Duodenal mucosa (tissue), 2 donors: ENCODE measurements around the gene GATAD1.
"Not testable (repeated sequence)": the region's sequence is repeated elsewhere in the genome, so short reads cannot be mapped to it uniquely, and the experiment has no call there.

Experiments
- H3K27ac ChIP-seq: one replicate; pipeline ENCODE4 v1.7.0; 2013; ENCODE audit warnings: low read depth, low read length
- H3K27me3 ChIP-seq, 2 donors: one replicate each; pipeline ENCODE4 v1.7.0; 2013; ENCODE audit warnings: low read length in 2 of 2, control low read depth in 1 of 2; ENCODE audit not compliant: insufficient read depth in 2 of 2, control insufficient read depth in 1 of 2
- H3K36me3 ChIP-seq, 2 donors: one replicate each; pipeline ENCODE4 v1.7.0; 2013; ENCODE audit warnings: low read length in 2 of 2, control low read depth in 1 of 2; ENCODE audit not compliant: insufficient read depth in 2 of 2, control insufficient read depth in 1 of 2
- H3K4me1 ChIP-seq, 2 donors: one replicate each; pipeline ENCODE4 v1.7.0; 2013; ENCODE audit warnings: low read length in 2 of 2, control low read depth in 1 of 2; ENCODE audit not compliant: insufficient read depth in 2 of 2, control insufficient read depth in 1 of 2
- H3K4me3 ChIP-seq, 2 donors: one replicate each; pipeline ENCODE4 v1.7.0; 2013; ENCODE audit warnings: low read length in 2 of 2, low read depth in 1 of 2
- H3K9ac ChIP-seq, 2 donors: one replicate each; pipeline ENCODE4 v1.7.0; 2013; ENCODE audit warnings: low read length in 2 of 2, low read depth in 1 of 2
- H3K9me3 ChIP-seq, 2 donors: one replicate each; pipeline ENCODE4 v1.7.0; 2013; ENCODE audit warnings: low read length in 2 of 2, control low read depth in 1 of 2; ENCODE audit not compliant: control insufficient read depth in 1 of 2

Gene GATAD1, protein sequence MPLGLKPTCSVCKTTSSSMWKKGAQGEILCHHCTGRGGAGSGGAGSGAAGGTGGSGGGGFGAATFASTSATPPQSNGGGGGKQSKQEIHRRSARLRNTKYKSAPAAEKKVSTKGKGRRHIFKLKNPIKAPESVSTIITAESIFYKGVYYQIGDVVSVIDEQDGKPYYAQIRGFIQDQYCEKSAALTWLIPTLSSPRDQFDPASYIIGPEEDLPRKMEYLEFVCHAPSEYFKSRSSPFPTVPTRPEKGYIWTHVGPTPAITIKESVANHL

DNA sequence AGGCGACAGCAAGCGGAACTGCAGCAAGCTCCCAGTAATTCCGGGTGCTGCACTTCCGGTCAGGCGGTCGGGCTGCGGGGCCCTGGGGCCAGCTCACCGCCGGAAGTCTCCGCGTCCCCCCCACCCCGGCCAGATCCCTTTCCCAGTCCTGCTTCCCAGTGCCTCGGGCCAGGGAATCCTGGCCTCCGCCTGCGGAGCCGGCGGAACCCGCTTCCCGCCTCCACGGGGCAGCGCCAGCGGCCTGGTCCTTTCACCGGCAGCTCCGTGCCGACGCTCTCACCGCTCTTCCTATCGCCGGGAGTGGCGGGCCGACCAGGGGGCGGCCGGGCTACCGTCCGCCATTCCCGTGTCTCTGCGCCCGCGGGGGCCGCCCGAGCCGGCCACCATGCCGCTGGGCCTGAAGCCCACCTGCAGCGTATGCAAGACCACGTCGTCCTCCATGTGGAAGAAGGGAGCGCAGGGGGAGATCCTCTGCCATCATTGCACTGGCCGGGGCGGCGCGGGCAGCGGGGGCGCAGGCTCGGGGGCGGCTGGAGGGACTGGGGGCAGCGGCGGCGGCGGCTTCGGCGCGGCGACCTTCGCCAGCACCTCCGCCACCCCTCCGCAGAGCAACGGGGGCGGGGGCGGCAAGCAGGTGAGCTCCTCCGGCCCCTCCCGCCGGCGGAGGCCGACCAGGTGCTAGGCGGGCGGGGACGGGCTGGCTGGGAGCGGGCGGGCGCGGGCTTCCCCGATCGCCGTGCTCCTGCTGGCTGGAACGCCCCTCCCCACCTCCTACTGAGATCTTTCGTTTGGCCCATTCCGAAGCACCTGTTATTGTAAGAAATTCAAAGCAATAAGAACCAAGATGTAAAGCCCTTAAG lies at the start of gene GATAD1:
GATAD1 (plus strand) TSS at position 138 of the 860 bp plus-strand sequence; CDS start at position 386, 248 bp downstream.
- H3K36me3 ChIP-seq: peaks cover 20 to 27% of the 10 kb centered on the region in 2 donors
- H3K27me3 ChIP-seq: no peaks in the 10 kb centered on the region
- H3K9ac ChIP-seq: peak within 1 kb of the TSS; percentile 80 to 91
- H3K9me3 ChIP-seq: no peaks in the 10 kb centered on the region
- H3K4me3 ChIP-seq: peak within 1 kb of the TSS; percentile 84 to 86
- peak within 1 kb of the TSS; percentile 90 for H3K27ac ChIP-seq
- peaks cover 4 to 9% of the 10 kb centered on the region in 2 donors for H3K4me1 ChIP-seq

DNA sequence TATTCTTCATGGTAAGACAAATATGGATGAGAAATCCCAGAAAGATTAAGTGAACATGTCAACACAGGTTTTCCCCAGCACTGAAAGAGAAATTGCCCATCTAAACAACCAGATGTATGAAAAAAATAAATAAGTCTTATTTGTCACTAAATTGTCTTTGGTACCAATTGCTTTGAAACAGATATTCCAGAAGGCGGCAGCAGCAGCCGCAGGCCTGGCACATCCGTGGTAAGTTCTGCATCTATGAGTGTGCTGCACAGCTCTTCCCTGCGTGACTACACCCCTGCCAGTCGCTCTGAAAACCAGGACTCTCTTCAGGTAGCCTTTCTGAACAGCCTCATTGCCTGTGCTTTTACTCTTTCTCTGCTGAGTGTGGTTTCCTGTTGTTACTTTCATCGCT lies 49.7 kb upstream of the GATAD1 start:
- no peaks in the 10 kb centered on the region for H3K27me3 ChIP-seq
- H3K4me1 ChIP-seq: no peaks in the 10 kb centered on the region
- no peak overlapping the region for H3K9ac ChIP-seq
- H3K36me3 ChIP-seq: peaks cover 12 to 34% of the 10 kb centered on the region in 2 donors
- H3K4me3 ChIP-seq: no peak overlapping the region
- H3K9me3 ChIP-seq: no peaks in the 10 kb centered on the region
- no peak overlapping the region for H3K27ac ChIP-seq

DNA sequence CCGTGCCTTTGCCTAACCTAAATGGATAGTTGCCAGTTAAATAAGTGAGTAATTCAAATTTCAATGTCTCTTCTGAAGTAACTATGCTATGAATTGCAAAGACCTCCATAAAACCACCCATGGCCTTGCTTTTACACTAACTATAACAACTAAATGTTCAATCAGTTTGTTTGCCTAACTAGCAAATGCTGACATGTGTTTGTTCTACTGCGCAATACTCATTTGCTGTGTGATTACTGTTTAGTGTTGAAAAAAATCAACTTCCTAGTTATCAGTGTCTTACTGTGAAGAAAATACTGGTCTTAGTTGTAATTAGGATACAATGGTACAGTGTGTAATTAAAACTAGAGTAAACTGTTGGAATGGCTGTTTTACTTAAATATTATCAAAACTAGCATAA lies 47.3 kb upstream of the GATAD1 start:
- Histone ChIP-seq H3K4me1 (no peaks in the 10 kb centered on the region), H3K9ac (no peak overlapping the region), H3K9me3 (no peaks in the 10 kb centered on the region), H3K27ac (no peak overlapping the region), H3K4me3 (no peak overlapping the region), H3K36me3 (peaks cover 17 to 31% of the 10 kb centered on the region in 2 donors), H3K27me3 (no peaks in the 10 kb centered on the region)

DNA sequence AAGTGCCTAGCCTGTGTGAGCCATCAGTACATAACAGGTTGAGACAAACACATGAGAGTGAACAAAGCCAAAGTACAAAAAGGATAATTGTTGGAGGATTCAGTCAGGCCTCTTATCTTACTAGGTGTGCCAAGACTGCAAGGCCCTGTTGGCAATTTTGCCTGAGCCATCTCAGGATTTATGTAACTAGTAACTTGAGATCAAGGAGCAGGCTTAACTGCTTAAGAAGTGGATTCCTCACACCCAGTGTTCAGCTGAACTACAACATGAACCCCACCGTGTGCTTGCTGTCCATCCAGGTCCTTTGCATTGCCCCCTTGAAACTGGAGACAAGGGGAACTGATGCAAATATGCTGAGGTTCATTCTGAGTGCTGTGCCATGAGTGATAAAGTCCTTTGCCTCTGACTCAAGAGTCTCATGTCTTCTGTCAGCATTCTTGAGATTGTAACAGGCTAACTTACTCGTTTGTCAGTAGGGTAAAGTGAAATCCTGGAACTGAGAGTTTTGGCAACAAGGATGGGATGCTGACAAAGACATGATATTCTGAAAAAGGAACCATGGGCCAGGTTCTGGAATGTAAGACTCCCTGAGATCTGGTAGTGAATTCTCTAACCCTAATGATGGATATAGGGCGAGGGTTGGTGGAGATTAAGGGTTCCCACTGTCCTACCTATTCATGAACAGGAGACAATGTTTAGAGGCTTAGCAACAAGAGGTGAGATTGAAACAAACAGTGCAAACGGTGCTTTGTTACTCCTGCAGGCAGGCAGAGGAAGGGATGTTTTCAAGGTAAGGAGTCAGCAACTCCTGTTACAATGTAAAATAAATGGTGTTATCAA lies 44.1 kb upstream of the GATAD1 start:
- Histone ChIP-seq H3K4me1 (no peaks in the 10 kb centered on the region), H3K27me3 (no peaks in the 10 kb centered on the region), H3K9ac (no peak overlapping the region), H3K9me3 (no peaks in the 10 kb centered on the region), H3K4me3 (no peak overlapping the region), H3K36me3 (peaks cover 11 to 13% of the 10 kb centered on the region in 2 donors), H3K27ac (no peak overlapping the region)

DNA sequence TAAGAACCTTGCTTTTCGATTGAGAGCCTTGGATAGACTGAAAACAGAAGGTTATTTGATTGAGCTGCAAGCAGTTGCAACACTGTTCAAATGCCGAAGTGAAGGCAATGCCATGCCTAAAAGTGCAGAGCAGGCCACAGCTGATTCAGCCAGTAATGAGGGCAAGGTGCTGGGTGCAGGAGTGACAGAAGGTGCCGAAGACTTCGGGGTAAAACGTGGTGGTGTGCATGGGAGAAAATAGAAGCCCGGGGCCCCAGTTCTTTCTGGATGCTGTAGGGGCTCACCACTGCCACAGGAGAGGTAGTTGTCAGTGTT lies 43.6 kb upstream of the GATAD1 start:
- H3K9me3 ChIP-seq: no peaks in the 10 kb centered on the region
- no peak overlapping the region for H3K27ac ChIP-seq
- H3K27me3 ChIP-seq: no peaks in the 10 kb centered on the region
- peaks cover 5 to 7% of the 10 kb centered on the region in 2 donors for H3K36me3 ChIP-seq
- H3K9ac ChIP-seq: no peak overlapping the region
- no peak overlapping the region for H3K4me3 ChIP-seq
- no peaks in the 10 kb centered on the region for H3K4me1 ChIP-seq

DNA sequence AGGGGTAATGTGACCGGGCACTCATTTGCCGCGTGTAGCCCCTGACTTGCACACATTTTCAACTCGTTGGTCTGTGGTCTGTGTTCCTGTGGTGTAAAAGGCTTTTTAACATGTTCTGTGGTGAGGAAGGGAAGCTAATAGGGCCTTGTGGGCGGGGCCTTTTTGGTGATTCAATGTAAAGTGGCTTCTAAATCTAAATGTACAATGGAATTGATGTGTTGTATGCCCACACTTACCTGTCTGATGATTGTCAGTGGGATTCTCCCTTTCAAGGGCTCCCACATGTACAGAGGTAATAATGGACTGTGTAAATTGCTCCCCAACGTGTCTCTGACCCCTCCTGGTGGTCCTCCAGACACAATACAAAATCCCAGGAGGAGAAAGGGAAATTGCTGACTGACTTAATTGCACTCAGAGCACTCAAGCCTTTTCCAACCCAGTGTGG lies 43.1 kb upstream of the GATAD1 start:
- Histone ChIP-seq H3K9me3 (no peaks in the 10 kb centered on the region), H3K9ac (no peak overlapping the region), H3K4me1 (no peaks in the 10 kb centered on the region), H3K27ac (no peak overlapping the region), H3K36me3 (peaks cover 5% of the 10 kb centered on the region in 2 donors), H3K27me3 (no peaks in the 10 kb centered on the region), H3K4me3 (no peak overlapping the region)

DNA sequence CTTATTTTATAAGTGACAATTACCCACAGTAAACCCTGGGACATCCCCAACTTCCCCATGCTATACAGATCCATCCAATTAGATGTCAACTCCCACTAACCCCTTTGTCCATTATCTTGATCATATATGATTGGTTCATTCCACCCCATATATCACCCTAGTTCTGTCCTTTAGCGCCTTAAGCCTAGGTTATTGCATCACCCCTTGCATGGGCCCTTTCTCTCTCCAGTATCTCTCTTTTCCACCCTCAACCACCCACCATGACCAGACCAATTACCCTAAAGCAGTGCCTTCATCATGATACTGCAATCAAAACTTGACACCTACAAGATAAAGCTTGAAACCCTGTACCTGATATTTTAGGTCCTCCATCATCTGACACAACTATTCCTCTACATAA lies 37.9 kb upstream of the GATAD1 start:
- Histone ChIP-seq H3K36me3 (no peaks in the 10 kb centered on the region), H3K4me3 (no peak overlapping the region), H3K27me3 (no peaks in the 10 kb centered on the region), H3K4me1 (no peaks in the 10 kb centered on the region), H3K27ac (no peak overlapping the region), H3K9me3 (no peaks in the 10 kb centered on the region), H3K9ac (no peak overlapping the region)

DNA sequence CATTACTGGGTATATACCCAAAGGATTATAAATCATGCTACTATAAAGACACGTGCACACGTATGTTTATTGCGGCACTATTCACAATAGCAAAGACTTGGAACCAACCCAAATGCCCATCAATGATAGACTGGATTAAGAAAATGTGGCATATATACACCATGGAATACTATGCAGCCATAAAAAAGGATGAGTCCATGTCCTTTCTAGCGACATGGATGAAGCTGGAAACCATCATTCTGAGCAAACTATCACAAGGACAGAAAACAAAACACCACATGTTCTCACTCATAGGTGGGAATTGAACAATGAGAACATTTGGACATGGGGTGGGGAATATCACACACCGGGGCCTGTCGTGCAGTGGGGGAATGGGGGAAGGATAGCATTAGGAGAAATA lies 37.1 kb upstream of the GATAD1 start:
- H3K27me3 ChIP-seq, H3K27ac ChIP-seq, H3K36me3 ChIP-seq, H3K9me3 ChIP-seq, H3K4me1 ChIP-seq, H3K9ac ChIP-seq, H3K4me3 ChIP-seq: not testable (repeated sequence)

DNA sequence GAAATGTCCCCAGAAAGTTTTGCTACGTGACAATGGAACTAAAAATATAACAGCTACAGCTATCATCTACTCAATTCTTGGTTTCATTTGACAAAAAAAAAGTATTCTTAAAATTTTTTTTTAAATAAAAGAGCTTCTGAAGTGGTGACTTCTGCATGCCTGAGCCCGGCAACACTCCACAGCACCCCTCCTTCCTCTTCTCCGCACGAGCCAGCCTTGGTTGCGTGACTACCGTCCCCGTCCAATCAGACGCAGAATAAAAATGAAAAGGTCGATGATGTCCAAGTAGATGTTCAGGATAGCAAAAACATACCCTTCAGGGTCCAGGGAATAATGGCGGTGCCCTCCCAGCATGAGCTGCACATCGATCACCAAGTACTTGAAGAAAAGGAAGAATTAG lies 34.5 kb upstream of the GATAD1 start:
- Histone ChIP-seq H3K36me3 (no peaks in the 10 kb centered on the region), H3K27ac (no peak overlapping the region), H3K9ac (no peak overlapping the region), H3K4me1 (no peaks in the 10 kb centered on the region), H3K4me3 (no peak overlapping the region), H3K27me3 (no peaks in the 10 kb centered on the region), H3K9me3 (no peaks in the 10 kb centered on the region)

DNA sequence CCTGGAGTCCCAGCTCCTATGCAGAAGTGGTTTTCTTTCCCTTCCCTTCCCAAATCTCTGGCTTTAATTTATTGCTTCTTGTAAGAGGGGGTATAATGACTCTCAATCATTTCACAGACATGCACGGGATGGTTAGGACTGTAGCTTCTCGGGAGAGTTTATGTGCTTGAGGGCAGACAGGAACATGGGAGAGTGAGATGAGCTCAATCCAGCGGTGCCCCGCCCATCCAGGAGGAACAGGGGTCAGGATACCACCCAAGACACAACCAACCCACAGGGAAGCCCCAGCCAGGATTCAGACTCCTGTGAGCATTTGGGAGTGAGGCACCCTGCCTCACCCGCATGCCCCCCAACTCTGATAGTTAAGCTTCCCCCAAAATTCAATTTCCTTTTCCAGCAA lies 33.7 kb upstream of the GATAD1 start:
- H3K9me3 ChIP-seq: no peaks in the 10 kb centered on the region
- H3K9ac ChIP-seq: no peak overlapping the region
- no peaks in the 10 kb centered on the region for H3K27me3 ChIP-seq
- H3K27ac ChIP-seq: no peak overlapping the region
- no peaks in the 10 kb centered on the region for H3K36me3 ChIP-seq
- H3K4me1 ChIP-seq: no peaks in the 10 kb centered on the region
- H3K4me3 ChIP-seq: no peak overlapping the region
